Amygdala (tissue), 56 donors: ENCODE results near the gene MOCOS.

Source experiments
- DNase-seq, 56 donors: peaks; one replicate each; lab custom pipeline; 2025; lab: John Stamatoyannopoulos, UW

MOCOS gene

GRCh38 chr18:36298126-36298741, 110.9 kb downstream of the MOCOS start:
- peak in 12 of 56 donors; percentile 3 to 53 (median 28) for DNase-seq

- no peak for DNase-seq
Measured at GRCh38 chr18:36299015-36299414, 111.7 kb downstream of the MOCOS start.

GRCh38 chr18:36300211-36300610, 112.9 kb downstream of the MOCOS start:
- DNase-seq: no peak

GRCh38 chr18:36301884-36302283, 114.6 kb downstream of the MOCOS start:
- no peak for DNase-seq

- DNase-seq: no peak
Measured at GRCh38 chr18:36302676-36303075, 115.4 kb downstream of the MOCOS start.

GRCh38 chr18:36303211-36303844, 116.0 kb downstream of the MOCOS start:
- DNase-seq: no peak

GRCh38 chr18:36304723-36305122, 117.4 kb downstream of the MOCOS start:
- no peak for DNase-seq

- no peak for DNase-seq
Measured at GRCh38 chr18:36305375-36305774, 118.1 kb downstream of the MOCOS start.

GRCh38 chr18:36307513-36307912, 120.2 kb downstream of the MOCOS start:
- no peak for DNase-seq

- DNase-seq: no peak
Measured at GRCh38 chr18:36308711-36309435, 121.6 kb downstream of the MOCOS start.

GRCh38 chr18:36309436-36310391, 122.4 kb downstream of the MOCOS start:
- DNase-seq: no peak

GRCh38 chr18:36311026-36311570, 123.8 kb downstream of the MOCOS start:
- DNase-seq: no peak

- no peak for DNase-seq
Measured at GRCh38 chr18:36312806-36313395, 125.6 kb downstream of the MOCOS start.

- DNase-seq: no peak
Measured at GRCh38 chr18:36314098-36314497, 126.8 kb downstream of the MOCOS start.

- DNase-seq: no peak
Measured at GRCh38 chr18:36314754-36315153, 127.5 kb downstream of the MOCOS start.

- DNase-seq: no peak
Measured at GRCh38 chr18:36315736-36316135, 128.4 kb downstream of the MOCOS start.

- no peak for DNase-seq
Measured at GRCh38 chr18:36316246-36316645, 128.9 kb downstream of the MOCOS start.
